Measurements from ENCODE around the gene FITM2. TPM values are rescaled to one million over a fixed set of nuclear protein-coding genes. Genes with fewer than 3 reads are reported as not detected.

FITM2 gene
- total RNA-seq, 6 donors from 2014 or later = 8.7 to 15.7 (median 10.9) TPM

- H3K4me3 ChIP-seq = no peak overlapping the region
- no peaks in the 10 kb centered on the region for H3K4me1 ChIP-seq
- DNase-seq (no peak), ATAC-seq (ENCODE audit: low FRiP score in 2 of 2) (no peak)
- TF ChIP-seq POLR2AphosphoS5 (IDR thresholded peaks at IDR 0.05) (no peak), EP300 (IDR thresholded peaks at IDR 0.05) (no peak), POLR2A (IDR thresholded peaks at IDR 0.05) (no peak)
- TF ChIP-seq, protein P1, sequence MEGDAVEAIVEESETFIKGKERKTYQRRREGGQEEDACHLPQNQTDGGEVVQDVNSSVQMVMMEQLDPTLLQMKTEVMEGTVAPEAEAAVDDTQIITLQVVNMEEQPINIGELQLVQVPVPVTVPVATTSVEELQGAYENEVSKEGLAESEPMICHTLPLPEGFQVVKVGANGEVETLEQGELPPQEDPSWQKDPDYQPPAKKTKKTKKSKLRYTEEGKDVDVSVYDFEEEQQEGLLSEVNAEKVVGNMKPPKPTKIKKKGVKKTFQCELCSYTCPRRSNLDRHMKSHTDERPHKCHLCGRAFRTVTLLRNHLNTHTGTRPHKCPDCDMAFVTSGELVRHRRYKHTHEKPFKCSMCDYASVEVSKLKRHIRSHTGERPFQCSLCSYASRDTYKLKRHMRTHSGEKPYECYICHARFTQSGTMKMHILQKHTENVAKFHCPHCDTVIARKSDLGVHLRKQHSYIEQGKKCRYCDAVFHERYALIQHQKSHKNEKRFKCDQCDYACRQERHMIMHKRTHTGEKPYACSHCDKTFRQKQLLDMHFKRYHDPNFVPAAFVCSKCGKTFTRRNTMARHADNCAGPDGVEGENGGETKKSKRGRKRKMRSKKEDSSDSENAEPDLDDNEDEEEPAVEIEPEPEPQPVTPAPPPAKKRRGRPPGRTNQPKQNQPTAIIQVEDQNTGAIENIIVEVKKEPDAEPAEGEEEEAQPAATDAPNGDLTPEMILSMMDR (IDR thresholded peaks at IDR 0.05) = no peak
- H3K27ac ChIP-seq = no peak overlapping the region
- no peaks in the 10 kb centered on the region for H3K9me3 ChIP-seq
- 97 to 99% methylated on average over 3 of the region's 3 CpGs for WGBS, 2 donors
- H3K36me3 ChIP-seq = no peaks in the 10 kb centered on the region
- no peaks in the 10 kb centered on the region for H3K27me3 ChIP-seq
These were observed 22.8 kb downstream of the FITM2 start for GRCh38 chr20:44288252-44288651.

GRCh38 chr20:44287272-44288097 lies 23.5 kb downstream of the FITM2 start:
- Histone ChIP-seq H3K27me3 (no peaks in the 10 kb centered on the region), H3K4me3 (no peak overlapping the region), H3K4me1 (no peaks in the 10 kb centered on the region), H3K36me3 (no peaks in the 10 kb centered on the region), H3K27ac (no peak overlapping the region), H3K9me3 (no peaks in the 10 kb centered on the region)
- TF ChIP-seq EP300 (IDR thresholded peaks at IDR 0.05) = no peak
- WGBS, 2 donors = 64 to 75% methylated on average over 5 of the region's 5 CpGs
- ATAC-seq (ENCODE audit: low FRiP score in 2 of 2) (no peak), DNase-seq (no peak)

- no peak overlapping the region for H3K4me3 ChIP-seq
- WGBS, 2 donors = 95 to 100% methylated on average over 1 of the region's 1 CpG
- no peaks in the 10 kb centered on the region for H3K9me3 ChIP-seq
- no peaks in the 10 kb centered on the region for H3K27me3 ChIP-seq
- no peaks in the 10 kb centered on the region for H3K4me1 ChIP-seq
- H3K36me3 ChIP-seq = no peaks in the 10 kb centered on the region
- DNase-seq = no peak
- no peak for TF ChIP-seq EP300 (IDR thresholded peaks at IDR 0.05)
- no peak for TF ChIP-seq POLR2AphosphoS5 (IDR thresholded peaks at IDR 0.05)
- TF ChIP-seq, protein P1 (IDR thresholded peaks at IDR 0.05) = no peak
- no peak for TF ChIP-seq POLR2A (IDR thresholded peaks at IDR 0.05)
- H3K27ac ChIP-seq = no peak overlapping the region
- no peak for ATAC-seq (ENCODE audit: low FRiP score in 2 of 2)
These were observed 27.0 kb downstream of the FITM2 start for GRCh38 chr20:44284032-44284431.

DNA sequence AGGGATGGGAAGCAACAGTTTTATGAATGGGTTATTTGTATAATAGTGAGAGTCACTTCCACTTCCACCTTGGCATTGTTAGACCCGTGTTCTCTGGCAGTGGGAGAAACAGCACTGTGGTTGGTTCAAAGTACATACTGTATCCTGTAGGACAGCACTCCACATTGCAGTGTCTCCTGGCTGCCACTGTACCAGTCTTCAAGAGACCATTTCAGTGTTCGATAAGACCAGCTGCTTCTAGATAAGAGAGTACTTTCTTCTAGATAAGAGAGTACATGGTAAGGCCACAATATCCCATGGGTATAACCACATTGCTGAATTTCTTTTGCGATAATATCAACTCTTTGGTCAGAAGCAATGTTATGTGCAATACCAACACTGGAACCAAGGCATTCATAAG lies 28.8 kb downstream of the FITM2 start:
- Histone ChIP-seq H3K27ac (no peak overlapping the region), H3K9me3 (no peaks in the 10 kb centered on the region), H3K27me3 (no peaks in the 10 kb centered on the region), H3K4me1 (no peaks in the 10 kb centered on the region), H3K36me3 (no peaks in the 10 kb centered on the region), H3K4me3 (no peak overlapping the region)
- ATAC-seq (ENCODE audit: low FRiP score in 2 of 2) (no peak), DNase-seq (no peak)
- 69% methylated on average over 3 of the region's 3 CpGs for WGBS, 2 donors
- TF ChIP-seq EP300 (IDR thresholded peaks at IDR 0.05) (no peak), POLR2A (IDR thresholded peaks at IDR 0.05) (no peak), POLR2AphosphoS5 (IDR thresholded peaks at IDR 0.05) (no peak)
- TF ChIP-seq, protein P1 (IDR thresholded peaks at IDR 0.05) = no peak

DNA sequence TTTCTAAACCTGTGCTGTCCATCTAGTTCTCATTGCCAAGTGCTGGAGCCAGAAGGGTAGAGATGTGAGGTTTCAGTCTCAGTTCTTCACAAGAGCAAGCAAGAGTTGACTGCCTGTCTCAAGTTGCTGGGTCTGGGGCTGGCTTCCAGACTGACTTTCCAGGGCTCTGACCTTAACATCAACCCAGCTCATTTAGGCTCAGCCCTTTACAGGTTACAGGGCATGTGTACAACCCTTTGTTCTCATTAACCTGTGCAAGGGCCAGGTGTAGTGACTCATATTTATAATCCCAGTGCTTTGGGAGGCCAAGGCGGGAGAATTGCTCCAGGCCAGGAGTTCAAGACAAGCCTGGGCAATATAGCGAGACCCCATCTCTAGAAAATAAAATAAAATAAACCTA lies 30.6 kb downstream of the FITM2 start:
- WGBS, 2 donors = 92 to 94% methylated on average over 2 of the region's 2 CpGs
- Histone ChIP-seq H3K27me3 (no peaks in the 10 kb centered on the region), H3K27ac (no peak overlapping the region), H3K36me3 (no peaks in the 10 kb centered on the region), H3K9me3 (no peaks in the 10 kb centered on the region), H3K4me1 (no peaks in the 10 kb centered on the region), H3K4me3 (no peak overlapping the region)
- DNase-seq (no peak), ATAC-seq (ENCODE audit: low FRiP score in 2 of 2) (no peak)
- TF ChIP-seq, protein P1 (IDR thresholded peaks at IDR 0.05) = no peak
- TF ChIP-seq POLR2AphosphoS5 (IDR thresholded peaks at IDR 0.05) (no peak), EP300 (IDR thresholded peaks at IDR 0.05) (no peak), POLR2A (IDR thresholded peaks at IDR 0.05) (no peak)

Measured in upper lobe of left lung (tissue), 6 donors.